AG09309 (cell line): ENCODE results near the gene CCDC97.

Source experiments
- DNase-seq: peaks from one replicate; pipeline ENCODE4 v3.0.0-alpha.2; 2010; ENCODE audit warnings: low read depth
- H3K4me3 ChIP-seq: 2 replicates; pipeline ENCODE4 v1.5.1; 2011; ENCODE audit warnings: mild to moderate bottlenecking, low read depth, low read length, moderate library complexity; ENCODE audit not compliant: control insufficient read depth
- TF ChIP-seq, protein P1 (sequence below): IDR thresholded peaks from 2 replicates; pipeline ENCODE4 v1.5.1; 2011; ENCODE audit warnings: mild to moderate bottlenecking, low read depth, low read length, inconsistent platforms; ENCODE audit not compliant: insufficient read depth, control insufficient read depth; ENCODE audit errors: missing control alignments

CCDC97 gene

GRCh38 chr19:41373993-41374392 is 64.0 kb downstream of the CCDC97 start:
- peak; percentile 55 for DNase-seq
- H3K4me3 ChIP-seq, result no peak overlapping the region
- TF ChIP-seq, protein P1, sequence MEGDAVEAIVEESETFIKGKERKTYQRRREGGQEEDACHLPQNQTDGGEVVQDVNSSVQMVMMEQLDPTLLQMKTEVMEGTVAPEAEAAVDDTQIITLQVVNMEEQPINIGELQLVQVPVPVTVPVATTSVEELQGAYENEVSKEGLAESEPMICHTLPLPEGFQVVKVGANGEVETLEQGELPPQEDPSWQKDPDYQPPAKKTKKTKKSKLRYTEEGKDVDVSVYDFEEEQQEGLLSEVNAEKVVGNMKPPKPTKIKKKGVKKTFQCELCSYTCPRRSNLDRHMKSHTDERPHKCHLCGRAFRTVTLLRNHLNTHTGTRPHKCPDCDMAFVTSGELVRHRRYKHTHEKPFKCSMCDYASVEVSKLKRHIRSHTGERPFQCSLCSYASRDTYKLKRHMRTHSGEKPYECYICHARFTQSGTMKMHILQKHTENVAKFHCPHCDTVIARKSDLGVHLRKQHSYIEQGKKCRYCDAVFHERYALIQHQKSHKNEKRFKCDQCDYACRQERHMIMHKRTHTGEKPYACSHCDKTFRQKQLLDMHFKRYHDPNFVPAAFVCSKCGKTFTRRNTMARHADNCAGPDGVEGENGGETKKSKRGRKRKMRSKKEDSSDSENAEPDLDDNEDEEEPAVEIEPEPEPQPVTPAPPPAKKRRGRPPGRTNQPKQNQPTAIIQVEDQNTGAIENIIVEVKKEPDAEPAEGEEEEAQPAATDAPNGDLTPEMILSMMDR, result no peak
